ENCODE results near the gene DMC1. TPM values are rescaled to one million over a fixed set of nuclear protein-coding genes. Genes with fewer than 3 reads are reported as not detected.
"Not testable (repeated sequence)": the region's sequence is repeated elsewhere in the genome, so short reads cannot be mapped to it uniquely, and the experiment has no call there.

Gene DMC1, protein sequence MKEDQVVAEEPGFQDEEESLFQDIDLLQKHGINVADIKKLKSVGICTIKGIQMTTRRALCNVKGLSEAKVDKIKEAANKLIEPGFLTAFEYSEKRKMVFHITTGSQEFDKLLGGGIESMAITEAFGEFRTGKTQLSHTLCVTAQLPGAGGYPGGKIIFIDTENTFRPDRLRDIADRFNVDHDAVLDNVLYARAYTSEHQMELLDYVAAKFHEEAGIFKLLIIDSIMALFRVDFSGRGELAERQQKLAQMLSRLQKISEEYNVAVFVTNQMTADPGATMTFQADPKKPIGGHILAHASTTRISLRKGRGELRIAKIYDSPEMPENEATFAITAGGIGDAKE
- total RNA-seq: under 1 TPM in 1 of 2 donors, not detected in 1; 0.78 TPM

- ATAC-seq (peak; percentile 97), DNase-seq (peak; percentile 94 to 97 (median 96))
- Histone ChIP-seq H3K27ac (peak within 1 kb of the TSS in 3 of 4 donors; percentile 27 to 67 (median 58)), H3K9me3 (no peaks in the 10 kb centered on the region), H3K4me1 (peaks cover 14% of the 10 kb centered on the region), H3K27me3 (no peaks in the 10 kb centered on the region), H3K36me3 (replicated peaks in 1 of 2; ENCODE audit: insufficient read depth in 1 of 2, low read depth in 2 of 2) (no peaks in the 10 kb centered on the region), H3K4me3 (peak within 1 kb of the TSS; percentile 19 to 22)
- 1 to 2% methylated on average over 36 to 51 of the region's 64 CpGs for WGBS, 2 donors
- intact Hi-C loops (cut with DNase I): loop anchor here (10.0 kb wide), 2 partner anchors 55 to 525 kb away; no protein-coding TSS in a partner anchor
- no peak for TF ChIP-seq CTCF (IDR thresholded peaks at IDR 0.05)
- TF ChIP-seq POLR2A (IDR thresholded peaks at IDR 0.05): peak in 2 of 3 donors; percentile 33 to 47
Observed at GRCh38 chr22:38569972-38570778, at the start of gene DMC1. Gene DMC1 (minus strand): TSS chr22:38570183. CDS start chr22:38568256, 1,927 bp downstream.

- DNase-seq: no peak
- Histone ChIP-seq H3K27ac (no peak overlapping the region), H3K4me3 (no peak overlapping the region), H3K27me3 (no peaks in the 10 kb centered on the region), H3K9me3 (no peaks in the 10 kb centered on the region), H3K4me1 (no peaks in the 10 kb centered on the region), H3K36me3 (replicated peaks in 1 of 2; ENCODE audit: insufficient read depth in 1 of 2, low read depth in 2 of 2) (no peaks in the 10 kb centered on the region)
- intact Hi-C loops (cut with DNase I): no loop called here
- 70 to 83% methylated on average over 2 of the region's 2 CpGs for WGBS, 2 donors
- ATAC-seq: no peak
- no peak for TF ChIP-seq POLR2A (IDR thresholded peaks at IDR 0.05)
Observed at GRCh38 chr22:38618682-38619081, 48.7 kb upstream of the DMC1 start.

DNA sequence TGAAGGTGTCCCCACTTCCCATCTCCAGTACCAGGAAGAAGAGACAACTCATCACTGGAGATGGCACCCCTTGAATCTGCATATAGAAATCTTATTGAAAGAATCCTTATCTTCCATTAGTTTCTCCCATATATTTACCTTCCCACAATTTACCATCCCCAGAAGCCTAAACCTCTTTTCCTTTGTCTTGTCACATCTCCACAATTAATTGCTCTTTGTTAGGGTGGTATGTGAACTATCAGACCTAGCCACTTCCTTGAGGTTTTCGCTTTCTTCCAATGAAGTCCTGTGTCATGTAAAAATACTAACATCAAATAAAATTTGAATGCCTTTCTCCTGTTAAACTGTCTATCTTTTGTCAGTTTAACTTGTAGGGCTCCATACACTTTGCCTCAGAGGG is 48.3 kb upstream of the DMC1 start:
- H3K27ac ChIP-seq: no peak overlapping the region
- H3K36me3 ChIP-seq (replicated peaks in 1 of 2; ENCODE audit: insufficient read depth in 1 of 2, low read depth in 2 of 2): no peaks in the 10 kb centered on the region
- H3K4me3 ChIP-seq: no peak overlapping the region
- DNase-seq (no peak), ATAC-seq (no peak)
- H3K4me1 ChIP-seq: no peaks in the 10 kb centered on the region
- no peak for TF ChIP-seq CTCF (IDR thresholded peaks at IDR 0.05)
- no peak for TF ChIP-seq POLR2A (IDR thresholded peaks at IDR 0.05)
- no peaks in the 10 kb centered on the region for H3K9me3 ChIP-seq
- H3K27me3 ChIP-seq: no peaks in the 10 kb centered on the region
- intact Hi-C loops (cut with DNase I): no loop called here
- 95 to 100% methylated on average over 1 of the region's 1 CpG for WGBS, 2 donors

DNA sequence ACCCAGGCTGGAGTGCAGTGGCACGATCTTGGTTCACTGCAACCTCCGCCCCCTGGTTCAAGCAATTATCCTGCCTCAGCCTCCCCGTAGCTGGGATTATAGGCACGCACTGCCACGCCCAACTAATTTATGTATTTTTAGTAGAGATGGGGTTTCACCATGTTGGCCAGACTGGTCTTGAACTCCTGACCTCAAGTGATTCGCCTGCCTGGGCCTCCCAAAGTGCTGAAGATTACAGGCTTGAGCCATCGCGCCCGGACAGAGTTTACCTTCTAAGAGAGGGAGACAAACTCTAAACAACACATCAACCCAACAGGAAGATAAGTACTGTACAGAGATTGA is 45.1 kb upstream of the DMC1 start:
- H3K27me3 ChIP-seq; H3K9me3 ChIP-seq; ATAC-seq; DNase-seq; H3K36me3 ChIP-seq (replicated peaks in 1 of 2; ENCODE audit: insufficient read depth in 1 of 2, low read depth in 2 of 2); H3K4me1 ChIP-seq; H3K4me3 ChIP-seq; intact Hi-C loops (cut with DNase I); H3K27ac ChIP-seq: not testable (repeated sequence)
- WGBS, 2 donors: 85 to 91% methylated on average over 9 of the region's 9 CpGs

GRCh38 chr22:38614332-38615063 is 44.5 kb upstream of the DMC1 start:
- intact Hi-C loops (cut with DNase I): no loop called here
- ATAC-seq: no peak
- H3K27ac ChIP-seq: no peak overlapping the region
- no peak overlapping the region for H3K4me3 ChIP-seq
- H3K9me3 ChIP-seq: no peaks in the 10 kb centered on the region
- TF ChIP-seq POLR2A (IDR thresholded peaks at IDR 0.05): no peak
- no peak for TF ChIP-seq CTCF (IDR thresholded peaks at IDR 0.05)
- H3K36me3 ChIP-seq (replicated peaks in 1 of 2; ENCODE audit: insufficient read depth in 1 of 2, low read depth in 2 of 2): no peaks in the 10 kb centered on the region
- WGBS, 2 donors: 68 to 69% methylated on average over 4 of the region's 4 CpGs
- H3K27me3 ChIP-seq: no peaks in the 10 kb centered on the region
- H3K4me1 ChIP-seq: no peaks in the 10 kb centered on the region
- DNase-seq: no peak
